ENCODE results near the gene GPR68.

Gene GPR68, protein sequence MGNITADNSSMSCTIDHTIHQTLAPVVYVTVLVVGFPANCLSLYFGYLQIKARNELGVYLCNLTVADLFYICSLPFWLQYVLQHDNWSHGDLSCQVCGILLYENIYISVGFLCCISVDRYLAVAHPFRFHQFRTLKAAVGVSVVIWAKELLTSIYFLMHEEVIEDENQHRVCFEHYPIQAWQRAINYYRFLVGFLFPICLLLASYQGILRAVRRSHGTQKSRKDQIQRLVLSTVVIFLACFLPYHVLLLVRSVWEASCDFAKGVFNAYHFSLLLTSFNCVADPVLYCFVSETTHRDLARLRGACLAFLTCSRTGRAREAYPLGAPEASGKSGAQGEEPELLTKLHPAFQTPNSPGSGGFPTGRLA

GRCh38 chr14:91244501-91244901 is at the start of gene GPR68:
TSS of gene GPR68 (minus strand) at chr14:91244704. CDS start at chr14:91235050, 9,654 bp downstream.
- FAIRE-seq: no peak

GRCh38 chr14:91294153-91294552 is 49.6 kb upstream of the GPR68 start:
- no peak for FAIRE-seq
- DNase-seq (ENCODE audit: extremely low spot score, insufficient read length, low read depth): no peak

More at GRCh38 chr14:91244501-91244901, at the start of gene GPR68:
- DNase-seq (ENCODE audit: extremely low spot score, insufficient read length, low read depth): no peak

DNA sequence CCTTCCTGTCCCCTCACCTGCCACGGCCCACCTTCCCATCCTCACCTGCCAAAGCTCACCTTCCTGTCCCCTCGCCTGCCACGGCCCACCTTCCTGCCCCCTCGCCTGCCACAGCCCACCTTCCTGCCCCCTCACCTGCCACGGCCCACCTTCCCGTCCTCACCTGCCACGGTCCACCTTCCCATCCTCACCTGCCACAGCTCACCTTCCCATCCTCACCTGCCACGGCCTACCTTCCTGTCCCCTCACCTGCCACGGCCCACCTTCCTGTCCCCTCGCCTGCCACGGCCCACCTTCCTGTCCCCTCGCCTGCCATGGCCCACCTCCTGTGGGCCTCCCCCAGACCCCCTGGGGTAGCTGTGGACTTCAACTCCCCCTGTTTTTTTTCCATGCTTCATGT is 48.8 kb upstream of the GPR68 start:
- FAIRE-seq (no peak), DNase-seq (ENCODE audit: extremely low spot score, insufficient read length, low read depth) (no peak)

GRCh38 chr14:91292491-91292890 is 48.0 kb upstream of the GPR68 start:
- no peak for DNase-seq (ENCODE audit: extremely low spot score, insufficient read length, low read depth)
- FAIRE-seq: no peak

DNA sequence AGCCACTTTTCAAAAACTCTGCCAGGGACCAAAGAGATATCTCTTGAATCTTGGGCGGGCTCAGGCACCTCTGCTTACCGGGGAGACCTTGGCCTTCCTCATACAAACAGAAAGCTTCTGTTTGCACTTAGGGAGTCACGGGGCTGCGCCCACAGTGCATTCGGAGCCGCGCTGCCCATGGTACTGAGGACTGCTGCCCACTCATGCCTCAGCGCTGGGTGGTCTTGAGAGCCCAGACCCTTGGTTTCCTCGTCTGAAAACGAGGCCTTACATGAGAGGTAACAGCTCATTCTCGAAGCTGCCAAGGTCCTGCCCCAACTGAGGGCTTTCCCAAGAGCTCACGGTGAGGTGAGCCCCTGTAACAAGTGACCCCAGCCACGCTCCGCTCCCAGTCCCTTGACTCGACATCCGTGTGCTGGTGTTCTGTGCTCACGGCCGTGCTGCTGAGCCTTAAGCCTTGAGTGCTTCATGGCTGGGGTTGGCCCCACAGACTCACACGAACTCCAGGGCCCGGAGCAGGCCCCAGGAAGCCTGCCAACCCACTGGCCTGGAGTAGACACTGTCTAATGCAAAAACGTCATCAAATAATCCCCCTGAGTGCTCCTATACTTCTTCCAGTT is 47.4 kb upstream of the GPR68 start:
- no peak for DNase-seq (ENCODE audit: extremely low spot score, insufficient read length, low read depth)
- no peak for FAIRE-seq

- DNase-seq (ENCODE audit: extremely low spot score, insufficient read length, low read depth) (no peak), FAIRE-seq (no peak)
Observed at GRCh38 chr14:91290986-91291385, 46.5 kb upstream of the GPR68 start.

GRCh38 chr14:91289464-91289863 is 45.0 kb upstream of the GPR68 start:
- FAIRE-seq: no peak

DNA sequence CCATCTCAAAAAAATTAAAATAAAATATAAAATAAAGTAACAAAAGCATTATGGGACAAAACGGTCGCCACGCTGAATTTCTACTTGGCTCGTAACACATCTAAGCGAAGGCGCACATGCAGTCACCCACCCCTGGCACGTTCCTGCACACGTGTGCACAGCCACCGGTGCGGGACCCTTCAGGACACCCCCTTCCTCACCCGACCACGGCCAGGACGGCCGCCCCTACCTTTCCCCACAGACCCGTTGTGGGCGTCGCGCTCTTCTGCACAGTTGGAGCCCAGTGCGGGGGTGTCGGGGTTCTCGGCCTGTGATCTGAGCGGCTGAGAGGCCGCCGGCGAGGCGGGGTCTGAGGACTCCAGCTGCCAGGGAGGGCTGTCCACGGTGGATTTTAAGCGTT is 44.4 kb upstream of the GPR68 start:
- FAIRE-seq: no peak
- no peak for DNase-seq (ENCODE audit: extremely low spot score, insufficient read length, low read depth)

More at GRCh38 chr14:91289464-91289863, 45.0 kb upstream of the GPR68 start:
- DNase-seq (ENCODE audit: extremely low spot score, insufficient read length, low read depth): no peak

- FAIRE-seq (peak; percentile 92), DNase-seq (ENCODE audit: extremely low spot score, insufficient read length, low read depth) (peak; percentile 58)
Observed at GRCh38 chr14:91286530-91286937, 42.0 kb upstream of the GPR68 start.

- FAIRE-seq: no peak
- DNase-seq (ENCODE audit: extremely low spot score, insufficient read length, low read depth): no peak
Observed at GRCh38 chr14:91284791-91285548, 40.5 kb upstream of the GPR68 start.

DNA sequence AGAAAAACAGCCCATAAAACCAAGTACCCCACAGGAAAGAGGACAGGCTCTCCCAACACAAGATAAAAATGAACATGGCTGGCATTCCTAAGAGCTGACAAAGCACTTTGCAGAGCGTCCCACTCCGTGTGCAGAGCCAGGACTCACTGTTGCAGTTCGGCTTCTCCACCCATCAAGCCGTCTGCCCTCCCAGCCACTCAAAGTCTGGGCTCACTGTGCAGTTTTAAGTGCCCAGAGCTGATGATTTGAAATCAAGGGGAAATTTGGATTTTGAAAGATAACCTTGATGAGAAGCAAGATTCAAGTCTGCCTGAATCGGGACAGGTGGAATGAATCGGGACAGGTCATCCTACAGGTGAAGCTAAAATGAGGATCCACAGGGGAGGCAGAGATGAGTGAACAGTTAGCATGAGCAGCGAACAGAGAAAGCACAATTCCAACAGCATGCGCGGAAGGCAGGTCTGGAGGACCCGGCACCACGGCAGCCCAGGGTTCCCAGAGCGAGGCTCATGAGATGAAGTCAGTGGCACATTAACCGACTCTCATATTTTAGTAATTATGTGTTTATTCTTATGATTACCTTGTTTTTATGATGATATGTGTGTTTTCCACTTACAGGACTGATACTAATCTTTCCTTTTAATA is 39.8 kb upstream of the GPR68 start:
- no peak for DNase-seq (ENCODE audit: extremely low spot score, insufficient read length, low read depth)
- no peak for FAIRE-seq

DNA sequence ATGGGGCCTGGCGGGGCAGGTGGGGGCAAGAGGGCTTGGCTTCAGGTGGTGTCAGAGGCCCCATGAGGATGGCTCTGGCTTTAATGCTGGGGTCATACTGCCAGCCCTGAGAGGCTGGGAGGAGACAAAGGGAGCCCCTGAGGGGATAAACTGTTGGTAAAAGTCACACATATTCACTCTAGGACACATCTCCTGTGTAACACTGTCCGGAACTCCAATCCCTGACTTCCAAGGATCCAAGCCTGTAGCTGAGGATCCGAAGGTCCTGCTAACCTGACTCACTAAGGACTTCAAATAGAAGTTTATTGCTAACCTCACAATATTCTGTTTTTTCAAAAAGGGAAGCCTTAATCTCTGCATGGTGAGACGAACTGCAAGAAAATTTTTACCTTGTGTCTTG is 39.2 kb upstream of the GPR68 start:
- no peak for FAIRE-seq

DNA sequence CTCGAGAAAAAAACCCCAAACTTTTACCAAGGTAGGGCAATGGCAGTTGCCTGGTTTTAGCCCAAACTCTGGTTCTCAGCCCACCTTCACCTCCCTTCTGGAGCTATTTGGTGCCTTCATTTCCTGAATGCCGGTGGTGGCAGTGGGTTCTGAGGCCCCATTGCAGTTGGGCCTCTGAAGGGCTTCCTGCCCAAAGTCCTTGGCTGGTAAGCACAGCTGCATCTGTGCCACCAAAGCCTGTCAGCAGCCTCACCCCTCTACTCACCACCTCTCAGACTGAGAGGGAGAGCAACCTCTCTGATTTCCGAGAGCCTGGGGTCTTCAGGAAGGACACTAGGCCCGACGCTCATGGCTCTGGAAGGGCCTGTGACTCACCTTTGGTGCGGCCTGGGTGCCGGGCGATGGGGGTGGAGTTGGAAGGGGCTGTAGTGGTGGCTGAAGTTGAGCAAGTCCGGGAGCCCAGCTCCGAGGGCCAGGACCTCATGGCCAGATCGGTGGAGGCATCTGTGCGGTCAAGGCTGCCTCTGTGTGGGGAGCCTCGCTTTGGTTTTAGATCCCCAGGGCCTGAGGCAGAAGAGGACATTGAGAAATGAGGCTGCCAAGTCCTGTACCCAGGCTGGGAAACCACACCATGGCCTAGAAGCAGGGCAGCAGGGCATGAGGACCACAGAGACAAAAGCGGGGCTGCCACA is 38.6 kb upstream of the GPR68 start:
- DNase-seq (ENCODE audit: extremely low spot score, insufficient read length, low read depth): no peak
- FAIRE-seq: no peak

More for the DNA sequence above, 39.2 kb upstream of the GPR68 start:
- DNase-seq (ENCODE audit: extremely low spot score, insufficient read length, low read depth): no peak

GRCh38 chr14:91281346-91281745 is 36.8 kb upstream of the GPR68 start:
- no peak for FAIRE-seq

GRCh38 chr14:91280129-91280528 is 35.6 kb upstream of the GPR68 start:
- no peak for DNase-seq (ENCODE audit: extremely low spot score, insufficient read length, low read depth)
- no peak for FAIRE-seq

More at GRCh38 chr14:91281346-91281745, 36.8 kb upstream of the GPR68 start:
- DNase-seq (ENCODE audit: extremely low spot score, insufficient read length, low read depth): no peak

- FAIRE-seq: no peak
- no peak for DNase-seq (ENCODE audit: extremely low spot score, insufficient read length, low read depth)
Observed at GRCh38 chr14:91279354-91279753, 34.9 kb upstream of the GPR68 start.

DNA sequence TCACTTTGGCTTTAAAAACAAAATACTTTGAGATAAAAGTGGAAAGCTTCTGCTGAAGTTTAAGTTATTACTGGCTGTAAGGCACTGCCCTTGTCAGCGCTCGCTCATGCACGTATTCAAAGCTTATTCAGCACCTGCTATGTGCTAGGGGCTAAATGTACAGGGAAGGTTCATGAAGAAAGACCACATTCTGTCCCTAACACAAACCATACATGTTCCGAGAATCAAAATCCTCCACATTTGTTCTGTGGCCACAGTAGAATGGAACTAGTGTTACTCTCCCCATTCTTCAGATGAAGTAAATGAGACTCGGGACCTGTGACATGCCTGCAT is 33.8 kb upstream of the GPR68 start:
- no peak for DNase-seq (ENCODE audit: extremely low spot score, insufficient read length, low read depth)
- no peak for FAIRE-seq

GRCh38 chr14:91277546-91278382 is 33.3 kb upstream of the GPR68 start:
- FAIRE-seq (no peak), DNase-seq (ENCODE audit: extremely low spot score, insufficient read length, low read depth) (no peak)

DNA sequence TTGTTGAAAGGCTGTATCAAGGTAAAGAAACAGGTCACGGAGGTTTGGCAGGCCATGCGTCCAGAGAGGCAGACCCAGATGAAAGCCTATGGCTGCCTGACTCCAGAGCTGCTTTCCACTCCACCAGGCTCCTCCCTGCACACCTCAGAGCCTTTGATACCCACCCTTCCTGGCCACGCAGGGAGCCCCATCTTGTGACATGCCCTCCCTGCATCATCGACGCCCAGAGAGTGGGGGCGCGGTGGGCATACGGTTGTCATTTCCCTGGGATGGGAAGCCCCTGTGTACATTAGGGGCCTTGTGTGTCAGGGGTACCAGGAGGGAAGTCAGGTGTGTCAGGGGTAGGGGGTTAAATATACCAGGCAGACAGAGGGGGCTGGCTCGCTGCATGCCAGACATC is 30.3 kb upstream of the GPR68 start:
- no peak for FAIRE-seq

More for the DNA sequence above, 30.3 kb upstream of the GPR68 start:
- DNase-seq (ENCODE audit: extremely low spot score, insufficient read length, low read depth): no peak

All from GM18507 (cell line).